CD4-positive, alpha-beta T cell treated with Interferon gamma for 1 hour (primary cell): Measurements from ENCODE around the gene IKBKE.

ENCODE experiments used
- DNase-seq: peaks from one replicate; pipeline ENCODE4 v3.0.0-alpha.2; 2020

The IKBKE gene

GRCh38 chr1:206514813-206515387 is 44.6 kb downstream of the IKBKE start:
- peak; percentile 14 for DNase-seq

GRCh38 chr1:206516728-206516990 is 46.4 kb downstream of the IKBKE start:
- DNase-seq = peak; percentile 53

- no peak for DNase-seq
Observed at GRCh38 chr1:206517784-206518183, 47.5 kb downstream of the IKBKE start.

- DNase-seq = no peak
Observed at GRCh38 chr1:206518206-206518605, 47.9 kb downstream of the IKBKE start.

- DNase-seq = no peak
Observed at GRCh38 chr1:206518743-206519142, 48.5 kb downstream of the IKBKE start.

- no peak for DNase-seq
Observed at GRCh38 chr1:206521127-206521526, 50.9 kb downstream of the IKBKE start.

GRCh38 chr1:206521694-206522402 is 51.6 kb downstream of the IKBKE start:
- DNase-seq = no peak

- DNase-seq = no peak
Observed at GRCh38 chr1:206524739-206525364, 54.6 kb downstream of the IKBKE start.

- no peak for DNase-seq
Observed at GRCh38 chr1:206526064-206526911, 56.0 kb downstream of the IKBKE start.

- no peak for DNase-seq
Observed at GRCh38 chr1:206529425-206529824, 59.1 kb downstream of the IKBKE start.

GRCh38 chr1:206532368-206532767 is 62.1 kb downstream of the IKBKE start:
- DNase-seq = no peak

- DNase-seq = no peak
Observed at GRCh38 chr1:206534552-206534951, 64.3 kb downstream of the IKBKE start.

- DNase-seq = no peak
Observed at GRCh38 chr1:206535853-206536188, 65.5 kb downstream of the IKBKE start.

- no peak for DNase-seq
Observed at GRCh38 chr1:206537141-206537540, 66.9 kb downstream of the IKBKE start.

GRCh38 chr1:206538086-206538770 is 68.0 kb downstream of the IKBKE start:
- DNase-seq = no peak

- no peak for DNase-seq
Observed at GRCh38 chr1:206538901-206539640, 68.8 kb downstream of the IKBKE start.

- no peak for DNase-seq
Observed at GRCh38 chr1:206540044-206540780, 69.9 kb downstream of the IKBKE start.

- DNase-seq = no peak
Observed at GRCh38 chr1:206541236-206541833, 71.1 kb downstream of the IKBKE start.

GRCh38 chr1:206544562-206545257 is 74.4 kb downstream of the IKBKE start:
- DNase-seq = peak; percentile 71

GRCh38 chr1:206545351-206545750 is 75.1 kb downstream of the IKBKE start:
- DNase-seq = no peak
